ENCODE data around the gene PCYT1A.

The PCYT1A gene

GRCh38 chr3:196287440-196288140 lies at the start of gene PCYT1A:
Gene PCYT1A (minus strand): TSS chr3:196287726. CDS start chr3:196270531, 17,195 bp downstream.
- H3K36me3 ChIP-seq (ENCODE audit: low read length), result no peaks in the 10 kb centered on the region
- H3K9me2 ChIP-seq (replicated peaks; ENCODE audit: insufficient read depth, low read length), result no peaks in the 10 kb centered on the region
- peak within 1 kb of the TSS; percentile 91 for H2AFZ ChIP-seq (ENCODE audit: low read depth, low read length, severe bottlenecking)
- 0 out of 2 replicates have a peak, but pooled peaks cover 9% of the 10 kb centered on the region for H3F3A ChIP-seq (ENCODE audit: insufficient read depth)
- no peaks in the 10 kb centered on the region for H4K20me1 ChIP-seq (ENCODE audit: low read depth, low read length)
- no peaks in the 10 kb centered on the region for H3K27me3 ChIP-seq (ENCODE audit: low read length)
- TF ChIP-seq EZH2phosphoT487 (conservative IDR thresholded peaks at IDR 0.05; ENCODE audit: low read length) (no peak), CTCF (IDR thresholded peaks at IDR 0.05; ENCODE audit: insufficient read depth, low read length, poor library complexity, severe bottlenecking) (no peak)
- peak within 1 kb of the TSS; percentile 23; the same call in 1 of the 2 replicates for H3K27ac ChIP-seq (ENCODE audit: low read depth, low read length)
- peaks cover 4% of the 10 kb centered on the region; the same call in 1 of the 2 replicates for H3K79me2 ChIP-seq (ENCODE audit: insufficient read depth, low read length)
- peak within 1 kb of the TSS; percentile 89 for H3K4me2 ChIP-seq (ENCODE audit: low read depth, low read length, poor library complexity, severe bottlenecking)
- H3K4me3 ChIP-seq (ENCODE audit: insufficient read depth, low read length, poor library complexity, severe bottlenecking), result peak within 1 kb of the TSS; percentile 66
- no peaks in the 10 kb centered on the region for H3K9me3 ChIP-seq (ENCODE audit: insufficient read depth, low read length)
- peak within 1 kb of the TSS; percentile 78 for H3K9ac ChIP-seq (ENCODE audit: low read length)

GRCh38 chr3:196336319-196337145 lies 49.0 kb upstream of the PCYT1A start:
- Histone ChIP-seq H4K20me1 (ENCODE audit: low read depth, low read length) (no peaks in the 10 kb centered on the region), H3K9me3 (ENCODE audit: insufficient read depth, low read length) (no peaks in the 10 kb centered on the region), H3K79me2 (ENCODE audit: insufficient read depth, low read length) (no peaks in the 10 kb centered on the region), H3K4me3 (ENCODE audit: insufficient read depth, low read length, poor library complexity, severe bottlenecking) (no peak overlapping the region), H3K36me3 (ENCODE audit: low read length) (no peaks in the 10 kb centered on the region), H3K4me2 (ENCODE audit: low read depth, low read length, poor library complexity, severe bottlenecking) (no peak overlapping the region), H3K9ac (ENCODE audit: low read length) (no peak overlapping the region), H3K27ac (ENCODE audit: low read depth, low read length) (no peak overlapping the region), H3K27me3 (ENCODE audit: low read length) (no peaks in the 10 kb centered on the region), H3K9me2 (replicated peaks; ENCODE audit: insufficient read depth, low read length) (no peaks in the 10 kb centered on the region), H3F3A (ENCODE audit: insufficient read depth) (no peaks in the 10 kb centered on the region), H2AFZ (ENCODE audit: low read depth, low read length, severe bottlenecking) (no peak overlapping the region)
- no peak for TF ChIP-seq CTCF (IDR thresholded peaks at IDR 0.05; ENCODE audit: insufficient read depth, low read length, poor library complexity, severe bottlenecking)

GRCh38 chr3:196335503-196335948 lies 48.0 kb upstream of the PCYT1A start:
- H3K9ac ChIP-seq (ENCODE audit: low read length), result no peak overlapping the region
- H3K27ac ChIP-seq (ENCODE audit: low read depth, low read length), result no peak overlapping the region
- H2AFZ ChIP-seq (ENCODE audit: low read depth, low read length, severe bottlenecking), result no peak overlapping the region
- no peak overlapping the region for H3K4me2 ChIP-seq (ENCODE audit: low read depth, low read length, poor library complexity, severe bottlenecking)
- no peaks in the 10 kb centered on the region for H3K79me2 ChIP-seq (ENCODE audit: insufficient read depth, low read length)
- no peak overlapping the region for H3K4me3 ChIP-seq (ENCODE audit: insufficient read depth, low read length, poor library complexity, severe bottlenecking)
- H3F3A ChIP-seq (ENCODE audit: insufficient read depth), result no peaks in the 10 kb centered on the region
- H3K27me3 ChIP-seq (ENCODE audit: low read length), result no peaks in the 10 kb centered on the region
- no peaks in the 10 kb centered on the region for H4K20me1 ChIP-seq (ENCODE audit: low read depth, low read length)
- no peaks in the 10 kb centered on the region for H3K9me2 ChIP-seq (replicated peaks; ENCODE audit: insufficient read depth, low read length)
- no peaks in the 10 kb centered on the region for H3K9me3 ChIP-seq (ENCODE audit: insufficient read depth, low read length)
- H3K36me3 ChIP-seq (ENCODE audit: low read length), result no peaks in the 10 kb centered on the region
- TF ChIP-seq EZH2phosphoT487 (conservative IDR thresholded peaks at IDR 0.05; ENCODE audit: low read length), result no peak
- TF ChIP-seq CTCF (IDR thresholded peaks at IDR 0.05; ENCODE audit: insufficient read depth, low read length, poor library complexity, severe bottlenecking), result no peak
